GM13976 (cell line): ENCODE measurements around the gene WDTC1.
"Not testable (repeated sequence)": the region's sequence is repeated elsewhere in the genome, so short reads cannot be mapped to it uniquely, and the experiment has no call there.

Source experiments
- DNase-seq: peaks from one replicate; pipeline ENCODE4 v3.0.0; 2012; ENCODE audit warnings: low spot score
- in situ Hi-C: fragments of 300-500 bp; cut with MboI; formaldehyde crosslinking; loops from one replicate; pipeline ENCODE4 v1.12.0; 2022; ENCODE audit warnings: low sequenced_read_pairs, mixed read lengths, inconsistent platforms; ENCODE audit not compliant: unreplicated experiment
- TF ChIP-seq, protein P1 (sequence below): IDR thresholded peaks from 2 replicates; pipeline ENCODE4 v1.5.1; 2012; ENCODE audit warnings: borderline replicate concordance, mild to moderate bottlenecking; ENCODE audit not compliant: insufficient read depth; ENCODE audit errors: extremely low read depth, missing control alignments, control extremely low read depth

WDTC1 gene

DNA sequence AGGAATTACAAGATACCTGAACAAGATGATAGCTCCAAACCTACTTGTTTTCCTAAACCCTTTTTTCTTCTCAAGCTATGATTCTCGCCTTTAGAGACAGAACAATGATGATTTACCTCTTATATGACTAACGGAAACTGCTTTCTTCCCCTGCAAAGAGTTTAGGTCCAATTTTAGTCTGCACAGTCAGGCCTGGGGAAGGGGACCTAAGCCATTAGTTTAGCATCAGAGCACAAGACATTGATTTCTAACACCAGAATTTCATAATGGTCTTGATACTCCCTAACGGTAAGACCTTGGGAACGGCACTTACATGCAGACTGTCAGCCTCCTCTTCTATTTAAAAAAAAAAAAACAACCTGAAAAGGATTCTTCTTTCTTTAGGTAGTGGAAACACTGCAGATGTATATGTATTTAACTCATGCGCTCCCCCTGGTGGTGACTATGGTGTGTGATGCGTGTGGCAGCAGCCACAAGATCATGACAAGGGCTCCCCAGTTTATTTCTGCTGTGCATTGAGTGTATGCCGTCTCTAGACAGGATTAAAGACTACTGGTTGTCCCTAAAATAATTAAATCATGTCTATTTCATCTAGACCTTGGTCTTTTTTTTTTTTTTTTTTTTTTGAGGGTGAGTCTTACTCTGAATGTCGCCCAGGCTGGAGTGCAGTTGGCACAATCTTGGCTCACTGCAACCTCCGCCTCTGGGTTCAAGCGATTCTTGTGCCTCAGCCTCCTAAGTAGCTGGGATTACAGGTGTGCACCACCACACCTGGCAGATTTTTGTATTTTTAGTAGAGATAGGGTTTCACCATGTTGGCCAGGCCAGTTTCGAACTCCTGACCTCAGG, 50.2 kb downstream of the WDTC1 start:
- TF ChIP-seq, protein P1, sequence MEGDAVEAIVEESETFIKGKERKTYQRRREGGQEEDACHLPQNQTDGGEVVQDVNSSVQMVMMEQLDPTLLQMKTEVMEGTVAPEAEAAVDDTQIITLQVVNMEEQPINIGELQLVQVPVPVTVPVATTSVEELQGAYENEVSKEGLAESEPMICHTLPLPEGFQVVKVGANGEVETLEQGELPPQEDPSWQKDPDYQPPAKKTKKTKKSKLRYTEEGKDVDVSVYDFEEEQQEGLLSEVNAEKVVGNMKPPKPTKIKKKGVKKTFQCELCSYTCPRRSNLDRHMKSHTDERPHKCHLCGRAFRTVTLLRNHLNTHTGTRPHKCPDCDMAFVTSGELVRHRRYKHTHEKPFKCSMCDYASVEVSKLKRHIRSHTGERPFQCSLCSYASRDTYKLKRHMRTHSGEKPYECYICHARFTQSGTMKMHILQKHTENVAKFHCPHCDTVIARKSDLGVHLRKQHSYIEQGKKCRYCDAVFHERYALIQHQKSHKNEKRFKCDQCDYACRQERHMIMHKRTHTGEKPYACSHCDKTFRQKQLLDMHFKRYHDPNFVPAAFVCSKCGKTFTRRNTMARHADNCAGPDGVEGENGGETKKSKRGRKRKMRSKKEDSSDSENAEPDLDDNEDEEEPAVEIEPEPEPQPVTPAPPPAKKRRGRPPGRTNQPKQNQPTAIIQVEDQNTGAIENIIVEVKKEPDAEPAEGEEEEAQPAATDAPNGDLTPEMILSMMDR, result peak; percentile 87
- DNase-seq, result peak; percentile 89
- in situ Hi-C loops, result loop anchor here (5.0 to 25.0 kb wide), 2 partner anchors 97 to 182 kb away; no protein-coding TSS in a partner anchor

- in situ Hi-C loops, result loop anchor here (25.0 kb wide), 1 partner anchor 98 kb away; no protein-coding TSS in a partner anchor
- TF ChIP-seq, protein P1, result no peak
- no peak for DNase-seq
These were observed 50.8 kb downstream of the WDTC1 start for GRCh38 chr1:27285274-27285660.

DNA sequence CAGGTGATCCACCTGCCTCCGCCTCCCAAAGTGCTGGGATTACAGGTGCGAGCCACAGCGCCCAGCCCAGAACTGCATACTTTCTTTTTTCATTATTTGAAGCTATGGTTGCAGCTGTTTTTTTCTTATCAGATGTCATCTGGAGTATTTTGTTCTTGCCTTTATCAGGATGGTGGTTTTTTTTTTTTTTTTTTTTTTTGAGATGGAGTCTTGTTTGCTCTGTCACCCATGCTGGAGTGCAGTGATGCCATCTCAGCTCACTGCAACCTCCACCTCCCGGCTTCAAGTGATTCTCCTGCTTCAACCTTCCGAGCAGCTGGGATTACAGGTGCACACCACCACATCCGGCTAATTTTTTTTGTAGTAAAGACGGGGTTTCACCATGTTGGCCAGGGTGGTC, 51.4 kb downstream of the WDTC1 start:
- not testable (repeated sequence) for DNase-seq
- in situ Hi-C loops, result loop anchor here (25.0 kb wide), 1 partner anchor 99 kb away; no protein-coding TSS in a partner anchor

- DNase-seq, result not testable (repeated sequence)
- in situ Hi-C loops, result loop anchor here (25.0 kb wide), 1 partner anchor 102 kb away; no protein-coding TSS in a partner anchor
These were observed 54.7 kb downstream of the WDTC1 start for GRCh38 chr1:27289125-27289524.

GRCh38 chr1:27290581-27290980, 56.1 kb downstream of the WDTC1 start:
- TF ChIP-seq, protein P1, result no peak
- DNase-seq, result no peak
- in situ Hi-C loops, result loop anchor here (25.0 kb wide), 1 partner anchor 103 kb away; no protein-coding TSS in a partner anchor

DNA sequence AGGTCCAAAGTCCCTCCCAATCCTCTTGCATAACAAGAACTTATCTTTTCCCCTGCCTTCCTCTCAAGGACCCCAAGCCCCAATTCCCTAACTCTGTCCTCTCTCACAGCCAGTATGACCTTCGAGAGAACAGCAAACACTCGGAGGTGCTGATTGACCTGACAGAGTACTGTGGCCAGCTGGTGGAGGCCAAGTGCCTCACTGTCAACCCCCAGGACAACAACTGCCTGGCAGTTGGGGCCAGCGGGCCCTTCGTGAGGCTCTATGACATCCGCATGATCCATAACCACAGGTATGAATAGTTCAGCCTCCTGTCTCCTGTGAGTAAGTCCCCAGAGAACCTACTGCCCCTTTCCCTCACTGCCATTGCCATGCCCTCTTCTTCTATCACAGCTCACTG, 57.7 kb downstream of the WDTC1 start:
- in situ Hi-C loops, result loop anchor here (25.0 kb wide), 1 partner anchor 105 kb away; no protein-coding TSS in a partner anchor
- TF ChIP-seq, protein P1, result no peak
- DNase-seq, result no peak

DNA sequence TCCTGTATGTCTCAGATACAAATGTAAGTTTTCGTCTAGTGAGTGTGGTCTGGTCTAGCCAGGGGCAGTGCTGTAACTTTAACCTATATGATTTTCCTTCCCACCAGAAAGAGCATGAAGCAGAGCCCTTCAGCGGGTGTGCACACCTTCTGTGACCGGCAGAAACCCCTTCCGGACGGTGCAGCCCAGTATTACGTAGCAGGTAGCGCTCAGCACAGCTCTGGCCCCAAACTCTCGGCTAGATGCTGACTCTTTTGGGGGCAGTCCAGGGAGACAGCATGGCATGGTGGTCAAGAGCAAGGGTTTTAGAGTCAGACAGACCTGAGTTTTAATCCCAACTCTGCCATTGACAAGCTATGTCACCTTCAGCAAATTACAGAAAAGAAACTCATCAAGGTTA, 59.5 kb downstream of the WDTC1 start:
- TF ChIP-seq, protein P1, result no peak
- in situ Hi-C loops, result loop anchor here (25.0 kb wide), 1 partner anchor 107 kb away; no protein-coding TSS in a partner anchor
- no peak for DNase-seq
